NCI-H2171 (cell line): ENCODE data around the gene DEPDC4.
A peak's percentile ranks its signal among the peaks of the same experiment; 100 is the strongest.
"Not testable (repeated sequence)": the region's sequence is repeated elsewhere in the genome, so short reads cannot be mapped to it uniquely, and the experiment has no call there.

Experiments
- DNase-seq: peaks from one replicate; lab custom pipeline; 2025; lab: John Stamatoyannopoulos, UW

The DEPDC4 gene

GRCh38 chr12:100263131-100263530 lies 3.7 kb downstream of the DEPDC4 start:
- no peak for DNase-seq

- DNase-seq, result no peak
Observed at GRCh38 chr12:100258127-100258526, 8.8 kb downstream of the DEPDC4 start.

- DNase-seq, result no peak
Observed at GRCh38 chr12:100254876-100255275, 12.0 kb downstream of the DEPDC4 start.

- DNase-seq, result no peak
Observed at GRCh38 chr12:100253437-100253836, 13.4 kb downstream of the DEPDC4 start.

GRCh38 chr12:100251917-100252316 lies 15.0 kb downstream of the DEPDC4 start:
- DNase-seq, result no peak

DNA sequence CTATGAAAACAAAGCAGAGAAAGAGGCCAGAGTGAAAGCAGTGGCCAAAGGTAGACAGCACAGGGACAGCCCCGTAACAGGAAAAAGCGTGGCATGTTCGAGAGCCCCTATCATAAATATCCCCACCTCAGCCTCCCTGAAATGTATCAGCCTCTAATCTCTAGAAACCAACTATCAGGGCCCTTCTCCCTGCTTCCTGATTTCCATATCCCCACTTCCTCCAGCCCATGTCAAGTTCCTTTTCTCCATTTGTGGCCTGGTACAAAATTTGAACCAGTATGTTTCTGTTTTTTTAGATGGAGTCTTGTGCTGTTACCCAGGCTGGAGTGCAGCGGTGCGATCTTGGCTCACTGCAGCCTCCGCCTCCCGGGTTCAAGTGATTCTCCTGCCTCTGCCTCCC lies 16.9 kb downstream of the DEPDC4 start:
- DNase-seq, result no peak

- no peak for DNase-seq
Observed at GRCh38 chr12:100248886-100249285, 18.0 kb downstream of the DEPDC4 start.

GRCh38 chr12:100247765-100248164 lies 19.1 kb downstream of the DEPDC4 start:
- DNase-seq, result no peak

DNA sequence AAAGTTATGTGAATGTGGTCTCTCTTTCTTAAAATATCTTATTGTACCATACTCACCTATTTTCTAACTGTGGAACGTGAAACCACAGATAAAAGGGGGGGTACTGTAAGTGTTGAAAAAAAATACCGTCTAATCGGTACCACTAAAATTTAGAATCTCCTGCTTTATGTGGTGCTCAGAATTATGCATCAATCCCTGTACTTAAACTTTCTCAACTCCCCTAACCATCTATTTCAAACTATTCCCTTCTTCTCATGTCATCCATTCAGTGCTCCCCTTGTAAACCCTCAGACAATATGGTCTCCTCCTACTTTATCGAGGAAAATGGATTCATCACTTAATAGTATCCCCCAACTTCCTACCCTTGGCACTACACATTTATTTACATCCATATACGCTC lies 23.7 kb downstream of the DEPDC4 start:
- DNase-seq, result no peak

GRCh38 chr12:100239589-100239988 lies 27.3 kb downstream of the DEPDC4 start:
- DNase-seq, result no peak

DNA sequence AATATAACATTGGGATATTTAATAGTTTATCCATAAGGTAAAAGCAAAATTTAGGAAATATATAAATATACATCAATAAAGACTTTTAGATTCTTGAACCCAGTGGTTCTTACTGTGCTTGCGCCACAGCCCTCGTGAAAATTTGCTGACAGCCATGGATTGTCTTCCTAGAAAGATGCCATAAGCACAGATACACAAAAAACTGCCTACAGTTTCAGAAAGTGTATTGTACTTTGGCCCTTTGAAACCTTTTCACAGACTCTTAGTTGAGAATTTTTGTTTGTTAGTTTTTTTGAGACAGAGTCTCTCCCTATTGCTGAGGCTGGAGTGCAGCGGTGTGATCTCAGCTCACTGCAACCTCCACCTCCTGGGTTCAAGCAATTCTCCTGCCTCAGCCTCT lies 28.1 kb downstream of the DEPDC4 start:
- DNase-seq, result no peak

- DNase-seq, result peak; percentile 60
Observed at GRCh38 chr12:100234591-100235304, 32.1 kb downstream of the DEPDC4 start.

DNA sequence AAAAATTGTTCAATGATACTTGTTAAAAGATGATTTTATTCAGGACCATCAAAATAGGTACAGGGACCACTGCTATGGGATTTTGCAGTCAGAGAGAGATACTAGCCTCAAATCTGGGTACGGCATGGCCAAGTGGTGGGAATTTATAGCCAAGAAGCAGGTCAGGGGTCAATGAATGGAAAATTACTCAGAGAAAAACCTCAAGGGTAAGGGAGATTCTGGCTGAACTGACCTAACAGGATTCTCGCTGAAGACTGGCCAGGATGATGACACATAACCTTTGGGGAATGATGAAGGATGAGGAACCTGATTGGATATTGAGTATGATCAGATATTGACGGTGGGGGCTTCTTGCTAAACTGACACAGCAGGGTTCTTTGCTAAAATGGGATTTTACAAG lies 32.7 kb downstream of the DEPDC4 start:
- no peak for DNase-seq

- not testable (repeated sequence) for DNase-seq
Observed at GRCh38 chr12:100231873-100232272, 35.0 kb downstream of the DEPDC4 start.

GRCh38 chr12:100229876-100230275 lies 37.0 kb downstream of the DEPDC4 start:
- no peak for DNase-seq

- DNase-seq, result no peak
Observed at GRCh38 chr12:100229036-100229635, 37.7 kb downstream of the DEPDC4 start.

DNA sequence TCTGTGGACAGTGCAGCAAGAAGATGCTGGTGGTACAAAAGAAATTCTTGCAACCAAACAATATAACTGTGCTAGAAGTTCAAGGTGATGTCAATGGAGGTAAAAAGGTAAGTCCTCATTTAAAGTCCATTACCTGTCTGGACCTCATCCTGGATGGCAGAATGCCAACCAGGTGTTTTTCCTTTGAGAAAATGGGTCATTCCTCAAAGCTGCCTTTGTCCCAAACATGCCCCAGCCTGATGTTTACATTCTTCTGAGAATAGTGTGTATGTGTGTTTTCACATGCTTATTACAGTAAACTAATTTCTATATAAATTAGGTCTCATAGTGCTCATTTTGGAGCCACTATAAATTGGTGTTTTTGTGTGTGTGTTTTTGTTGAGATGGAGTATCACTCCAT lies 41.4 kb downstream of the DEPDC4 start:
- DNase-seq, result no peak

DNA sequence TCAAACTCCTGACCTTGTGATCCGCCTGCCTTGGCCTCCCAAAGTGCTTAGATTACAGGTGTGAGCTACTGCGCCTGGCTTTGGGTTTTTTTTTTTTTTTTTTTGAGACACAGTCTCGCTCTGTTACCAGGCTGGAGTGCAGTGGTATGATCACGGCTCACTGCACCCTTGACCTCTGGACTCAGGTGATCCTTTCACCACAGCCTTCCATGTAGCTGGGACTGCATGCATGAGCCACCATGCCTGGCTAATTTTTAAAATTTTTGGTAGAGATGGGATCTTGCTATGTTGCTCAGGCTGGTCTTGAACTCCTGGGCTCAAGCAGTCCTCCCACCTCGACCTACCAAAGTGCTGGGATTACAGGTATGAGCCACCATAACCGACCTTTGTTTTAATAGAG lies 44.7 kb downstream of the DEPDC4 start:
- not testable (repeated sequence) for DNase-seq

GRCh38 chr12:100221523-100221922 lies 45.4 kb downstream of the DEPDC4 start:
- no peak for DNase-seq

DNA sequence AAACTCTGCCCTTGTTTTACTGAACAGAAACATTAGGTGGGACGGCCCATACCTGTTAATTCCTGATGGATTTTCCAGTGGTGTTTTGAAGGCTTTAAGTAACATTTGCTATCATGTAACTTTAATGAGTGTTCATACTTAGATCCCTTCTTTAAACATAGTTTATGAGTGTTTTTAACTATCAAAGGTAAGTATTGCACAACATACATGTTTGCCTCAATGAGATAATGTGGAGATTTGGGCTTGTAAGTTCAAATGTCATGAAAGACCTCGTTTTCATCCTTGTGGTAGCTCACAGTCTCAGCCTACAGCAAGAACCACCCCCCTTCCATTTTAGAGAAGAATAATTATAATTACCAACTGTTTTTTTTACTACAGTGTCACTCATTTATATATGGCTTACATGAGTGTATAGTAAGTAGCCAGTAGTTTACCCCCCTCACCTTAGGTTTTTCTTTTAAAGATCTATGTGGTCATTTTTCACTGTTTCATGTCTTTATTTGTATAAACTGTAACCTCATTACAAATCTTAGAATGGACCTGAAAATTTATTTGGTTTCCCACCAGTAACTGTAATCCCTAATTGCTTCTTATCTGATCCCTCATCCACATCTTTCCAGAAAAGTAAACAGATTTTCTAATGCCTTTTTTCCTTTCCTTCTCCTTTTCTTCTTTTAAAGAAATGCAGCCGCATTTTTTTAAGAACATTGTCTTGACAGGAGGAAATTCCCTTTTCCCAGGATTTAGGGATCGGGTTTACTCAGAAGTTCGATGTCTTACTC lies 47.4 kb downstream of the DEPDC4 start:
- no peak for DNase-seq

- DNase-seq, result no peak
Observed at GRCh38 chr12:100216337-100216736, 50.5 kb downstream of the DEPDC4 start.

- no peak for DNase-seq
Observed at GRCh38 chr12:100215209-100215608, 51.7 kb downstream of the DEPDC4 start.

DNA sequence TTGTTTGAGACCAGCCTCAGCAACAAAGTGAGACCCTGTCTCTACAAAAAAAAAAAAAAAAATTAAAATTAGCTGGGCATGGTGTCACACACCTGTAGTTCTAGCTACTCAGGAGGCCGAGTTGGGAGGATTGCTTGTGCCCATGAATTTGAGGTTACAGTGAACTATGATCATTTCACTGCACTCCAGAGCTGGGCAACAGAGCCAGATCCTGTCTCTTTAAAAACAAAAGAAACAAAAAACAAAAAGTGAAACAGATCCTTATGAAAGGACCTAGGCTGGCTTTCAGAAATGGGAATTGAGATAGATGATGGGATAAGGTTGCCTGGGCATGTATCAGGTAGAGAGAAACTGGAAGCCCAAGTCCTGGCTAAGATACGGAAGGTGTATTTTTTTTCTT lies 52.4 kb downstream of the DEPDC4 start:
- no peak for DNase-seq
